GM23338 (cell line): ENCODE results near the gene TSHZ2.

ENCODE experiments used
- CTCF ChIP-seq, 2 experiments: fragments of 200-600 bp in 1 of 2; sonication (generic) in 1 of 2; conservative IDR thresholded peaks; 2 replicates each; pipeline versions ENCODE4 v1.5.1 to v1.6.1; 2016 to 2017; ENCODE audit warnings: antibody characterized with exemption in 2 of 2, low read depth in 2 of 2, mild to moderate bottlenecking in 2 of 2, moderate library complexity in 1 of 2
- EZH2 ChIP-seq: fragments of 200-600 bp; sonication (generic); IDR thresholded peaks from one replicate; pipeline ENCODE4 v1.8.0; 2017; ENCODE audit warnings: antibody characterized with exemption, mild to moderate bottlenecking, low read depth; ENCODE audit not compliant: unreplicated experiment
- EZH2phosphoT487 ChIP-seq: fragments of 200-600 bp; sonication (generic); IDR thresholded peaks from one replicate; pipeline ENCODE4 v1.8.1; 2018; ENCODE audit warnings: antibody characterized with exemption; ENCODE audit not compliant: unreplicated experiment
- TF ChIP-seq, protein P1 (sequence below): IDR thresholded peaks from one replicate; pipeline ENCODE4 v1.6.1; 2018; ENCODE audit warnings: antibody characterized with exemption; ENCODE audit not compliant: unreplicated experiment

DNA sequence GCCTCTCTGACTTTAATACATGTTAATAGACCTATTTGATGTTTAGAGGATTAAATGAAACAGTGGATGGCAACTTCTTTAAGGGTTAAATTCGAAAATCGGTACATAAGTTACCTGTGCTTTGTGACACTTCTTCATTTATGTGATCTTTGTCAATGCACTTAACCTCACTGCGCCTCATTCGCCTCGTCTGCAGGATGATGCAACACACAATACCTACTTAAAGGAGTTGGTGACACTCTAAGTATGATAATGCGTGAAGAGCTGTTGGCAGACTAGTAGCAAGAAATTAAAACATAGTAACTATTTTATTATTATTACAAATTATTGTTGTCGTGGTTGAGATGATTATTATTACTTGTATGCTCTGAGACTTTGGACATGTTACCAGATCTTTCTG is 92.8 kb downstream of the TSHZ2 start:
- TF ChIP-seq CTCF (conservative IDR thresholded peaks at IDR 0.05; ENCODE audit: low read depth in 2 of 2) = no peak
- no peak for TF ChIP-seq EZH2
- no peak for TF ChIP-seq EZH2phosphoT487
- TF ChIP-seq, protein P1, sequence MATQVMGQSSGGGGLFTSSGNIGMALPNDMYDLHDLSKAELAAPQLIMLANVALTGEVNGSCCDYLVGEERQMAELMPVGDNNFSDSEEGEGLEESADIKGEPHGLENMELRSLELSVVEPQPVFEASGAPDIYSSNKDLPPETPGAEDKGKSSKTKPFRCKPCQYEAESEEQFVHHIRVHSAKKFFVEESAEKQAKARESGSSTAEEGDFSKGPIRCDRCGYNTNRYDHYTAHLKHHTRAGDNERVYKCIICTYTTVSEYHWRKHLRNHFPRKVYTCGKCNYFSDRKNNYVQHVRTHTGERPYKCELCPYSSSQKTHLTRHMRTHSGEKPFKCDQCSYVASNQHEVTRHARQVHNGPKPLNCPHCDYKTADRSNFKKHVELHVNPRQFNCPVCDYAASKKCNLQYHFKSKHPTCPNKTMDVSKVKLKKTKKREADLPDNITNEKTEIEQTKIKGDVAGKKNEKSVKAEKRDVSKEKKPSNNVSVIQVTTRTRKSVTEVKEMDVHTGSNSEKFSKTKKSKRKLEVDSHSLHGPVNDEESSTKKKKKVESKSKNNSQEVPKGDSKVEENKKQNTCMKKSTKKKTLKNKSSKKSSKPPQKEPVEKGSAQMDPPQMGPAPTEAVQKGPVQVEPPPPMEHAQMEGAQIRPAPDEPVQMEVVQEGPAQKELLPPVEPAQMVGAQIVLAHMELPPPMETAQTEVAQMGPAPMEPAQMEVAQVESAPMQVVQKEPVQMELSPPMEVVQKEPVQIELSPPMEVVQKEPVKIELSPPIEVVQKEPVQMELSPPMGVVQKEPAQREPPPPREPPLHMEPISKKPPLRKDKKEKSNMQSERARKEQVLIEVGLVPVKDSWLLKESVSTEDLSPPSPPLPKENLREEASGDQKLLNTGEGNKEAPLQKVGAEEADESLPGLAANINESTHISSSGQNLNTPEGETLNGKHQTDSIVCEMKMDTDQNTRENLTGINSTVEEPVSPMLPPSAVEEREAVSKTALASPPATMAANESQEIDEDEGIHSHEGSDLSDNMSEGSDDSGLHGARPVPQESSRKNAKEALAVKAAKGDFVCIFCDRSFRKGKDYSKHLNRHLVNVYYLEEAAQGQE = no peak
